HepG2 (cell line): ENCODE measurements around the gene MKS1. TPM values are rescaled to one million over a fixed set of nuclear protein-coding genes. Genes with fewer than 3 reads are reported as not detected.
A peak's percentile ranks its signal among the peaks of the same experiment; 100 is the strongest.

ENCODE experiments used
- CENPT ChIP-seq: sonication (generic); formaldehyde crosslinking; IDR thresholded peaks from 2 replicates; pipeline ENCODE4 v1.8.0; 2022; ENCODE audit warnings: low read depth, mild to moderate bottlenecking, moderate library complexity, missing genetic modification reagents
- EHMT2 ChIP-seq: fragments of 200-600 bp; sonication (generic); IDR thresholded peaks from 2 replicates; pipeline ENCODE4 v1.7.0; 2017; ENCODE audit warnings: antibody characterized with exemption, low read depth, low read length, borderline replicate concordance
- HNF4A ChIP-seq: sonication (generic); formaldehyde crosslinking; IDR thresholded peaks from 2 replicates; pipeline ENCODE4 v1.4.0; 2020; ENCODE audit warnings: missing genetic modification reagents
- MTF1 ChIP-seq: sonication (generic); formaldehyde crosslinking; IDR thresholded peaks from 2 replicates; pipeline ENCODE4 v1.5.0; 2020; ENCODE audit warnings: missing genetic modification reagents
- MXD3 ChIP-seq: IDR thresholded peaks from 2 replicates; pipeline ENCODE4 v1.6.1; 2016; ENCODE audit warnings: mild to moderate bottlenecking, missing biosample characterization, missing genetic modification reagents
- RERE ChIP-seq: IDR thresholded peaks from 2 replicates; pipeline ENCODE4 v1.6.1; 2016; ENCODE audit warnings: low read depth, missing genetic modification reagents, missing compliant biosample characterization
- SRSF9 ChIP-seq: fragments of 200-400 bp; formaldehyde crosslinking; IDR thresholded peaks from 2 replicates; pipeline ENCODE4 v1.6.1; 2018; ENCODE audit warnings: borderline replicate concordance, mild to moderate bottlenecking, low read depth, low read length; ENCODE audit not compliant: insufficient read depth, poor library complexity, severe bottlenecking
- TERF1 ChIP-seq: sonication (generic); formaldehyde crosslinking; IDR thresholded peaks from 2 replicates; pipeline ENCODE4 v1.8.0; 2022; ENCODE audit warnings: mild to moderate bottlenecking, missing genetic modification reagents, moderate library complexity
- ZNF121 ChIP-seq: sonication (generic); formaldehyde crosslinking; IDR thresholded peaks from 2 replicates; pipeline ENCODE4 v1.5.0; 2020; ENCODE audit warnings: mild to moderate bottlenecking, missing genetic modification reagents
- ZNF18 ChIP-seq: sonication (generic); formaldehyde crosslinking; IDR thresholded peaks from 2 replicates; pipeline ENCODE4 v1.8.0; 2022; ENCODE audit warnings: mild to moderate bottlenecking, missing genetic modification reagents; ENCODE audit not compliant: insufficient replicate concordance
- ZNF329 ChIP-seq: sonication (generic); formaldehyde crosslinking; IDR thresholded peaks from 2 replicates; pipeline ENCODE4 v1.9.0; 2021; ENCODE audit warnings: low read depth, mild to moderate bottlenecking, missing genetic modification reagents
- ZNF605 ChIP-seq: sonication (generic); formaldehyde crosslinking; IDR thresholded peaks from 2 replicates; pipeline ENCODE4 v1.8.0; 2022; ENCODE audit warnings: mild to moderate bottlenecking, missing genetic modification reagents
- ZNF687 ChIP-seq: sonication (generic); formaldehyde crosslinking; IDR thresholded peaks from 2 replicates; pipeline ENCODE4 v1.5.1; 2020; ENCODE audit warnings: mild to moderate bottlenecking, missing genetic modification reagents, moderate library complexity
- polyA plus RNA-seq, 8 experiments: library from polyadenylated mRNA; depleted of rRNA in 3 of 8; stranded (reverse) in 7 of 8; unstranded in 1 of 8; fragments of >200 nt; fragmentation: Illumina TruSeq in 4 of 8; extraction: Trizol in 4 of 8; gene quantifications; 2 replicates each; pipeline versions ENCODE4 v1.2.1 to v1.2.3, GENCODE V29; 2011 to 2016; ENCODE audit warnings: low read depth in 4 of 8, missing spikeins in 1 of 8, mixed read lengths in 1 of 8; ENCODE audit not compliant: insufficient read depth in 1 of 8
- total RNA-seq, 5 experiments: library from RNA; depleted of rRNA; stranded (reverse); fragments of >200 nt; fragmentation: Illumina TruSeq; extraction: Trizol; gene quantifications; 2 replicates each; pipeline ENCODE4 v1.2.3, GENCODE V29; 2016; ENCODE audit warnings: low read depth in 1 of 5

Gene MKS1
- total and polyA plus RNA-seq, 2 of the 13 experiments (the other 11 are each of a cell fraction or from before 2014, with no cell fraction given): 16.1 to 26.3 TPM

- TF ChIP-seq ZNF121 (CRISPR knock-in tag): no peak
- no peak for TF ChIP-seq HNF4A (CRISPR knock-in tag)
- no peak for TF ChIP-seq MXD3 (CRISPR knock-in tag)
- TF ChIP-seq RERE (CRISPR knock-in tag): no peak
- no peak for TF ChIP-seq ZNF329 (CRISPR knock-in tag)
- peak; percentile 15; the same call in 1 of the 2 replicates for TF ChIP-seq ZNF605 (CRISPR knock-in tag)
- peak; percentile 58 for TF ChIP-seq ZNF687 (CRISPR knock-in tag)
- no peak for TF ChIP-seq ZNF18 (CRISPR knock-in tag)
- no peak for TF ChIP-seq EHMT2
- no peak for TF ChIP-seq SRSF9
- no peak for TF ChIP-seq MTF1 (CRISPR knock-in tag)
- no peak for TF ChIP-seq TERF1
- no peak for TF ChIP-seq CENPT (CRISPR knock-in tag)
These were observed 18.9 kb downstream of the MKS1 start (continued) for GRCh38 chr17:58200024-58200633.
